Activated CD4-positive, alpha-beta T cell treated with anti-CD3 and anti-CD28 coated beads, Interleukin-2, amount 10 ng/mL, durations not matched to agents 7 days and 5 days (primary cell): ENCODE measurements around the gene LYPD5. TPM values are rescaled to one million over a fixed set of nuclear protein-coding genes. Genes with fewer than 3 reads are reported as not detected.
"Not testable (repeated sequence)": the region's sequence is repeated elsewhere in the genome, so short reads cannot be mapped to it uniquely, and the experiment has no call there.

Experiments used
- CTCF ChIA-PET: fragments of 350-600 bp; sonication (Branson Sonifier 250); formaldehyde crosslinking; loops from one replicate; lab custom pipeline; 2021; ENCODE audit warnings: antibody characterized with exemption; lab: Charles Lee
- POLR2A ChIA-PET: fragments of 350-600 bp; sonication (Branson Sonifier 250); formaldehyde crosslinking; loops from one replicate; lab custom pipeline; 2021; ENCODE audit warnings: antibody characterized with exemption; lab: Charles Lee
- DNase-seq: peaks from one replicate; pipeline ENCODE4 v3.0.0-alpha.2; 2020
- H3K27ac Mint-ChIP-seq: one replicate; pipeline ENCODE4 v1.8.0; 2021; ENCODE audit warnings: mild to moderate bottlenecking, moderate library complexity, mixed read lengths
- H3K27me3 Mint-ChIP-seq: one replicate; pipeline ENCODE4 v1.8.0; 2021; ENCODE audit warnings: mixed read lengths
- H3K36me3 Mint-ChIP-seq: one replicate; pipeline ENCODE4 v1.8.0; 2021; ENCODE audit warnings: low read depth, mixed read lengths
- H3K4me1 Mint-ChIP-seq: one replicate; pipeline ENCODE4 v1.8.0; 2021; ENCODE audit warnings: mixed read lengths
- H3K4me3 Mint-ChIP-seq: one replicate; pipeline ENCODE4 v1.8.0; 2021; ENCODE audit warnings: mild to moderate bottlenecking, moderate library complexity, mixed read lengths
- H3K9me3 Mint-ChIP-seq: one replicate; pipeline ENCODE4 v1.8.0; 2021; ENCODE audit warnings: mixed read lengths
- total RNA-seq, 2 experiments: library from RNA; stranded (reverse); gene quantifications; one replicate each; pipeline ENCODE4 v1.2.3, GENCODE V29; 2021

LYPD5 gene
- under 1 TPM; 0.62 to 0.79 TPM for total RNA-seq

- Mint-ChIP-seq H3K4me3 (no peak within 1 kb of the TSS), H3K36me3 (no peaks in the 10 kb centered on the region), H3K4me1 (peaks cover 18% of the 10 kb centered on the region), H3K27ac (no peak within 1 kb of the TSS), H3K9me3 (no peaks in the 10 kb centered on the region), H3K27me3 (peaks cover 8% of the 10 kb centered on the region)
- POLR2A ChIA-PET: no interaction called here
- CTCF ChIA-PET: no interaction called here
- DNase-seq: no peak
Observed at GRCh38 chr19:43802216-43802951, at the start of gene LYPD5. LYPD5 (minus strand) TSS chr19:43802447; CDS start chr19:43802380, 67 bp downstream.

- CTCF ChIA-PET: no interaction called here
- H3K4me1 Mint-ChIP-seq: no peaks in the 10 kb centered on the region
- H3K27me3 Mint-ChIP-seq: no peaks in the 10 kb centered on the region
- no peak for DNase-seq
- peaks cover 27% of the 10 kb centered on the region for H3K36me3 Mint-ChIP-seq
- no peak overlapping the region for H3K27ac Mint-ChIP-seq
- H3K9me3 Mint-ChIP-seq: peaks cover 66% of the 10 kb centered on the region
- H3K4me3 Mint-ChIP-seq: no peak overlapping the region
- POLR2A ChIA-PET: no interaction called here
Observed at GRCh38 chr19:43848821-43849220, 46.6 kb upstream of the LYPD5 start.

GRCh38 chr19:43847884-43848283 is 45.6 kb upstream of the LYPD5 start:
- Mint-ChIP-seq H3K36me3 (peaks cover 30% of the 10 kb centered on the region), H3K4me1 (no peaks in the 10 kb centered on the region), H3K4me3 (no peak overlapping the region), H3K27me3 (no peaks in the 10 kb centered on the region), H3K27ac (no peak overlapping the region), H3K9me3 (peaks cover 64% of the 10 kb centered on the region)
- no peak for DNase-seq
- ChIA-PET POLR2A (no interaction called here), CTCF (no interaction called here)

GRCh38 chr19:43847246-43847645 is 45.0 kb upstream of the LYPD5 start:
- H3K4me3 Mint-ChIP-seq: no peak overlapping the region
- peaks cover 32% of the 10 kb centered on the region for H3K36me3 Mint-ChIP-seq
- no peaks in the 10 kb centered on the region for H3K4me1 Mint-ChIP-seq
- ChIA-PET POLR2A (no interaction called here), CTCF (no interaction called here)
- peaks cover 60% of the 10 kb centered on the region for H3K9me3 Mint-ChIP-seq
- H3K27ac Mint-ChIP-seq: no peak overlapping the region
- no peak for DNase-seq
- no peaks in the 10 kb centered on the region for H3K27me3 Mint-ChIP-seq

GRCh38 chr19:43842007-43842406 is 39.8 kb upstream of the LYPD5 start:
- H3K4me3 Mint-ChIP-seq: no peak overlapping the region
- POLR2A ChIA-PET: no interaction called here

GRCh38 chr19:43839139-43839538 is 36.9 kb upstream of the LYPD5 start:
- CTCF ChIA-PET: no interaction called here
- Mint-ChIP-seq H3K9me3 (peaks cover 54% of the 10 kb centered on the region), H3K4me1 (no peaks in the 10 kb centered on the region), H3K4me3 (no peak overlapping the region), H3K27me3 (no peaks in the 10 kb centered on the region), H3K27ac (no peak overlapping the region), H3K36me3 (peaks cover 70% of the 10 kb centered on the region)
- DNase-seq: no peak
- POLR2A ChIA-PET: no interaction called here

More at GRCh38 chr19:43842007-43842406, 39.8 kb upstream of the LYPD5 start:
- peaks cover 58% of the 10 kb centered on the region for H3K36me3 Mint-ChIP-seq
- no peaks in the 10 kb centered on the region for H3K27me3 Mint-ChIP-seq
- CTCF ChIA-PET: no interaction called here
- H3K9me3 Mint-ChIP-seq: peaks cover 57% of the 10 kb centered on the region
- no peak for DNase-seq
- no peaks in the 10 kb centered on the region for H3K4me1 Mint-ChIP-seq
- H3K27ac Mint-ChIP-seq: no peak overlapping the region

- CTCF ChIA-PET: no interaction called here
Observed at GRCh38 chr19:43826787-43827754, 24.8 kb upstream of the LYPD5 start, which contains the start of gene ZNF283. ZNF283 (plus strand) TSS chr19:43827321; CDS start chr19:43833505, 6,184 bp downstream.

GRCh38 chr19:43824572-43824971 is 22.3 kb upstream of the LYPD5 start:
- CTCF ChIA-PET, H3K4me3 Mint-ChIP-seq, DNase-seq, H3K27ac Mint-ChIP-seq, POLR2A ChIA-PET: not testable (repeated sequence)
- H3K27me3 Mint-ChIP-seq: peaks cover 25% of the 10 kb centered on the region
- H3K4me1 Mint-ChIP-seq: peaks cover 31% of the 10 kb centered on the region
- H3K9me3 Mint-ChIP-seq: peaks cover 34% of the 10 kb centered on the region
- peaks cover 27% of the 10 kb centered on the region for H3K36me3 Mint-ChIP-seq

More at GRCh38 chr19:43826787-43827754, 24.8 kb upstream of the LYPD5 start, which contains the start of gene ZNF283:
- H3K4me1 Mint-ChIP-seq: peaks cover 19% of the 10 kb centered on the region
- peak within 1 kb of the TSS; percentile 77 for H3K27ac Mint-ChIP-seq
- DNase-seq: peak; percentile 84
- H3K9me3 Mint-ChIP-seq: peaks cover 25% of the 10 kb centered on the region
- H3K4me3 Mint-ChIP-seq: peak within 1 kb of the TSS; percentile 83
- POLR2A ChIA-PET: no interaction called here
- peaks cover 39% of the 10 kb centered on the region for H3K36me3 Mint-ChIP-seq
- H3K27me3 Mint-ChIP-seq: peaks cover 9% of the 10 kb centered on the region

GRCh38 chr19:43823856-43824255 is 21.6 kb upstream of the LYPD5 start:
- peaks cover 31% of the 10 kb centered on the region for H3K4me1 Mint-ChIP-seq
- DNase-seq, POLR2A ChIA-PET, H3K27ac Mint-ChIP-seq, H3K4me3 Mint-ChIP-seq, CTCF ChIA-PET: not testable (repeated sequence)
- H3K9me3 Mint-ChIP-seq: peaks cover 34% of the 10 kb centered on the region
- H3K36me3 Mint-ChIP-seq: peaks cover 21% of the 10 kb centered on the region
- peaks cover 28% of the 10 kb centered on the region for H3K27me3 Mint-ChIP-seq

GRCh38 chr19:43820884-43821215 is 18.6 kb upstream of the LYPD5 start:
- no peak overlapping the region for H3K27ac Mint-ChIP-seq
- peaks cover 28% of the 10 kb centered on the region for H3K27me3 Mint-ChIP-seq
- peaks cover 24% of the 10 kb centered on the region for H3K9me3 Mint-ChIP-seq
- H3K4me3 Mint-ChIP-seq: peak overlapping the region; percentile 69
- H3K4me1 Mint-ChIP-seq: peaks cover 14% of the 10 kb centered on the region
- ChIA-PET POLR2A (no interaction called here), CTCF (no interaction called here)
- peaks cover 9% of the 10 kb centered on the region for H3K36me3 Mint-ChIP-seq
- DNase-seq: no peak

- peaks cover 28% of the 10 kb centered on the region for H3K27me3 Mint-ChIP-seq
- H3K27ac Mint-ChIP-seq: no peak overlapping the region
- H3K9me3 Mint-ChIP-seq: peaks cover 23% of the 10 kb centered on the region
- ChIA-PET CTCF (no interaction called here), POLR2A (no interaction called here)
- H3K4me3 Mint-ChIP-seq: peak overlapping the region; percentile 69
- H3K36me3 Mint-ChIP-seq: peaks cover 6% of the 10 kb centered on the region
- DNase-seq: no peak
- H3K4me1 Mint-ChIP-seq: peaks cover 14% of the 10 kb centered on the region
Observed at GRCh38 chr19:43820098-43820883, 18.0 kb upstream of the LYPD5 start.

- POLR2A ChIA-PET: no interaction called here
- CTCF ChIA-PET: no interaction called here
- DNase-seq: no peak
- Mint-ChIP-seq H3K9me3 (peaks cover 17% of the 10 kb centered on the region), H3K27me3 (peaks cover 20% of the 10 kb centered on the region), H3K4me3 (no peak overlapping the region), H3K27ac (no peak overlapping the region), H3K36me3 (peaks cover 6% of the 10 kb centered on the region), H3K4me1 (peaks cover 14% of the 10 kb centered on the region)
Observed at GRCh38 chr19:43818500-43818899, 16.3 kb upstream of the LYPD5 start.
